DOHH2 (cell line): Measurements from ENCODE around the gene COL4A1.

Experiments
- H3F3A ChIP-seq: fragments of 200-600 bp; sonication (generic), shearing (Covaris generic); 2 replicates; pipeline ENCODE4 v1.6.0; 2016; ENCODE audit warnings: antibody characterized with exemption, mild to moderate bottlenecking; ENCODE audit not compliant: control insufficient read depth, insufficient read depth
- H3K27ac ChIP-seq: fragments of 200-600 bp; sonication (generic); 2 replicates; pipeline ENCODE4 v1.5.1; 2014; ENCODE audit warnings: low read depth, mild to moderate bottlenecking, low read length, moderate library complexity
- H3K27me3 ChIP-seq: fragments of 200-600 bp; sonication (generic); 2 replicates; pipeline ENCODE4 v1.6.1; 2014; ENCODE audit warnings: mild to moderate bottlenecking, low read length, mixed read lengths; ENCODE audit not compliant: control insufficient read depth
- H3K36me3 ChIP-seq: fragments of 200-600 bp; sonication (generic); 2 replicates; pipeline ENCODE4 v1.6.1; 2014; ENCODE audit warnings: mild to moderate bottlenecking, low read length, moderate library complexity, mixed read lengths; ENCODE audit not compliant: control insufficient read depth
- H3K4me1 ChIP-seq: fragments of 200-600 bp; sonication (generic); 2 replicates; pipeline ENCODE4 v1.6.1; 2014; ENCODE audit warnings: mild to moderate bottlenecking, low read length, mixed read lengths; ENCODE audit not compliant: control insufficient read depth
- H3K4me2 ChIP-seq: fragments of 200-600 bp; sonication (generic); 2 replicates; pipeline ENCODE4 v1.6.0; 2014; ENCODE audit warnings: mild to moderate bottlenecking, low read length, moderate library complexity
- H3K4me3 ChIP-seq: fragments of 200-600 bp; sonication (generic); 2 replicates; pipeline ENCODE4 v1.5.1; 2014; ENCODE audit warnings: mild to moderate bottlenecking, low read length, mixed read lengths
- H3K79me2 ChIP-seq: fragments of 200-600 bp; sonication (generic); 2 replicates; pipeline ENCODE4 v1.6.1; 2014; ENCODE audit warnings: mild to moderate bottlenecking, low read length, mixed read lengths; ENCODE audit not compliant: control insufficient read depth
- H3K9me2 ChIP-seq: fragments of 200-600 bp; sonication (generic); replicated peaks from 2 replicates; pipeline ENCODE4 v1.6.1; 2014; ENCODE audit warnings: mild to moderate bottlenecking, low read length, mixed read lengths; ENCODE audit not compliant: control insufficient read depth
- H3K9me3 ChIP-seq: fragments of 200-600 bp; sonication (generic); 2 replicates; pipeline ENCODE4 v1.6.1; 2014; ENCODE audit warnings: antibody characterized with exemption, low read length, mixed read lengths; ENCODE audit not compliant: control insufficient read depth, insufficient read depth
- H4K20me1 ChIP-seq: fragments of 200-600 bp; sonication (generic); 2 replicates; pipeline ENCODE4 v1.6.0; 2014; ENCODE audit warnings: low read depth, mild to moderate bottlenecking, antibody characterized with exemption, low read length, moderate library complexity; ENCODE audit not compliant: control insufficient read depth, insufficient read depth
- CTCF ChIP-seq: fragments of 200-600 bp; sonication (generic); IDR thresholded peaks from one replicate; pipeline ENCODE4 v1.5.1; 2014; ENCODE audit warnings: antibody characterized with exemption, mild to moderate bottlenecking, low read depth, low read length; ENCODE audit not compliant: poor library complexity, severe bottlenecking
- EZH2phosphoT487 ChIP-seq: fragments of 200-600 bp; sonication (generic); IDR thresholded peaks from 2 replicates; pipeline ENCODE4 v1.6.1; 2017; ENCODE audit warnings: borderline replicate concordance, mild to moderate bottlenecking, antibody characterized with exemption, low read length, moderate library complexity, mixed read lengths

The COL4A1 gene

GRCh38 chr13:110209950-110210603, 96.9 kb downstream of the COL4A1 start:
- Histone ChIP-seq H3K4me2 (no peak overlapping the region), H3F3A (no peaks in the 10 kb centered on the region), H3K9me2 (no peaks in the 10 kb centered on the region), H3K27me3 (no peaks in the 10 kb centered on the region), H3K4me3 (no peak overlapping the region), H3K27ac (no peak overlapping the region), H3K9me3 (no peaks in the 10 kb centered on the region), H3K4me1 (no peaks in the 10 kb centered on the region), H3K36me3 (no peaks in the 10 kb centered on the region), H3K79me2 (no peaks in the 10 kb centered on the region), H4K20me1 (no peaks in the 10 kb centered on the region)
- TF ChIP-seq EZH2phosphoT487 (no peak), CTCF (no peak)

- Histone ChIP-seq H3K4me3 (no peak overlapping the region), H3K36me3 (no peaks in the 10 kb centered on the region), H3F3A (no peaks in the 10 kb centered on the region), H4K20me1 (no peaks in the 10 kb centered on the region), H3K27me3 (no peaks in the 10 kb centered on the region), H3K9me2 (no peaks in the 10 kb centered on the region), H3K9me3 (no peaks in the 10 kb centered on the region), H3K4me1 (no peaks in the 10 kb centered on the region), H3K4me2 (no peak overlapping the region), H3K79me2 (no peaks in the 10 kb centered on the region), H3K27ac (no peak overlapping the region)
- TF ChIP-seq EZH2phosphoT487 = no peak
- no peak for TF ChIP-seq CTCF
These were observed 98.8 kb downstream of the COL4A1 start for GRCh38 chr13:110208116-110208515.

GRCh38 chr13:110206996-110207395, 100.0 kb downstream of the COL4A1 start:
- H4K20me1 ChIP-seq = no peaks in the 10 kb centered on the region
- H3F3A ChIP-seq = no peaks in the 10 kb centered on the region
- no peaks in the 10 kb centered on the region for H3K27me3 ChIP-seq
- no peak overlapping the region for H3K4me2 ChIP-seq
- no peaks in the 10 kb centered on the region for H3K4me1 ChIP-seq
- H3K27ac ChIP-seq = no peak overlapping the region
- no peaks in the 10 kb centered on the region for H3K36me3 ChIP-seq
- no peaks in the 10 kb centered on the region for H3K9me3 ChIP-seq
- no peaks in the 10 kb centered on the region for H3K79me2 ChIP-seq
- TF ChIP-seq EZH2phosphoT487 (no peak), CTCF (no peak)
- H3K9me2 ChIP-seq = no peaks in the 10 kb centered on the region
- H3K4me3 ChIP-seq = no peak overlapping the region
